Epithelial cell of proximal tubule (primary cell): ENCODE data around the gene NDUFB4. TPM values are rescaled to one million over a fixed set of nuclear protein-coding genes. Genes with fewer than 3 reads are reported as not detected.

Experiments used
- DNase-seq: peaks from one replicate; pipeline ENCODE4 v3.0.0-alpha.2; 2011; ENCODE audit warnings: low read depth
- H3K4me3 ChIP-seq: 2 replicates; pipeline ENCODE4 v1.5.1; 2011; ENCODE audit warnings: low read depth, mild to moderate bottlenecking, low read length
- CTCF ChIP-seq: conservative IDR thresholded peaks from 2 replicates; pipeline ENCODE4 v1.5.1; 2012; ENCODE audit warnings: low read depth, mild to moderate bottlenecking, low read length
- total RNA-seq: library from RNA; depleted of rRNA; stranded (reverse); fragments of >200 nt; gene quantifications from 2 replicates; pipeline ENCODE4 v1.2.3, GENCODE V29; 2015

The NDUFB4 gene
- total RNA-seq, 1 donor from 2014 or later, result 172 TPM

GRCh38 chr3:120640231-120640630 is 44.1 kb downstream of the NDUFB4 start:
- DNase-seq, result no peak
- no peak overlapping the region for H3K4me3 ChIP-seq
- TF ChIP-seq CTCF, result no peak

GRCh38 chr3:120641696-120642246 is 45.6 kb downstream of the NDUFB4 start:
- no peak for DNase-seq
- TF ChIP-seq CTCF, result no peak
- no peak overlapping the region for H3K4me3 ChIP-seq

- no peak for DNase-seq
- H3K4me3 ChIP-seq, result no peak overlapping the region
- no peak for TF ChIP-seq CTCF
These were observed 46.3 kb downstream of the NDUFB4 start for GRCh38 chr3:120642368-120642948.

- no peak overlapping the region for H3K4me3 ChIP-seq
- no peak for TF ChIP-seq CTCF
- DNase-seq, result no peak
These were observed 49.1 kb downstream of the NDUFB4 start for GRCh38 chr3:120645083-120645845.

- no peak for DNase-seq
- H3K4me3 ChIP-seq, result no peak overlapping the region
- TF ChIP-seq CTCF, result no peak
These were observed 50.8 kb downstream of the NDUFB4 start for GRCh38 chr3:120646771-120647432.

GRCh38 chr3:120648290-120648689 is 52.2 kb downstream of the NDUFB4 start:
- TF ChIP-seq CTCF, result no peak
- DNase-seq, result no peak
- no peak overlapping the region for H3K4me3 ChIP-seq
